Hepatocyte (in vitro differentiated cells): ENCODE measurements around the gene PLXND1. TPM values are rescaled to one million over a fixed set of nuclear protein-coding genes. Genes with fewer than 3 reads are reported as not detected.

Experiments used
- DNase-seq: peaks from one replicate; pipeline ENCODE4 v3.0.0-alpha.2; 2016; ENCODE audit warnings: low spot score
- H2AFZ ChIP-seq: fragments of 200-600 bp; sonication (generic); 2 replicates; pipeline ENCODE4 v1.6.0; 2016; ENCODE audit warnings: antibody characterized with exemption, mild to moderate bottlenecking
- H3K27ac ChIP-seq: fragments of 200-600 bp; sonication (generic); 2 replicates; pipeline ENCODE4 v1.5.1; 2016; ENCODE audit warnings: mild to moderate bottlenecking
- H3K27me3 ChIP-seq: fragments of 200-600 bp; sonication (generic); 2 replicates; pipeline ENCODE4 v1.6.1; 2016
- H3K36me3 ChIP-seq: fragments of 200-600 bp; sonication (generic); replicated peaks from 2 replicates; pipeline ENCODE4 v1.5.1; 2016; ENCODE audit warnings: low read depth; ENCODE audit not compliant: insufficient read depth
- H3K4me1 ChIP-seq: fragments of 200-600 bp; sonication (generic); 2 replicates; pipeline ENCODE4 v1.5.1; 2016; ENCODE audit warnings: mild to moderate bottlenecking, moderate library complexity; ENCODE audit not compliant: insufficient read depth
- H3K4me2 ChIP-seq: fragments of 200-600 bp; sonication (generic); 2 replicates; pipeline ENCODE4 v1.6.0; 2016
- H3K4me3 ChIP-seq: fragments of 200-600 bp; sonication (generic); 2 replicates; pipeline ENCODE4 v1.5.1; 2016; ENCODE audit warnings: mild to moderate bottlenecking
- H3K79me2 ChIP-seq: fragments of 200-600 bp; sonication (generic); 2 replicates; pipeline ENCODE4 v1.6.0; 2017; ENCODE audit warnings: mild to moderate bottlenecking
- H3K9me2 ChIP-seq: fragments of 200-600 bp; sonication (generic); replicated peaks from 2 replicates; pipeline ENCODE4 v1.6.0; 2017; ENCODE audit warnings: mild to moderate bottlenecking; ENCODE audit not compliant: insufficient read depth
- H3K9me3 ChIP-seq: fragments of 200-600 bp; sonication (generic); 2 replicates; pipeline ENCODE4 v1.5.1; 2016; ENCODE audit warnings: low read depth, mild to moderate bottlenecking
- H4K20me1 ChIP-seq: fragments of 200-600 bp; sonication (generic); 2 replicates; pipeline ENCODE4 v1.6.0; 2016; ENCODE audit warnings: mild to moderate bottlenecking; ENCODE audit not compliant: insufficient read depth, poor library complexity, severe bottlenecking
- EZH2 ChIP-seq: fragments of 200-600 bp; sonication (generic); IDR thresholded peaks from 2 replicates; pipeline ENCODE4 v1.6.1; 2016; ENCODE audit warnings: antibody characterized with exemption, mild to moderate bottlenecking, borderline replicate concordance
- EZH2phosphoT487 ChIP-seq: fragments of 200-600 bp; sonication (generic); IDR thresholded peaks from one replicate; pipeline ENCODE4 v1.6.1; 2018; ENCODE audit warnings: antibody characterized with exemption, mild to moderate bottlenecking, low read depth, moderate library complexity; ENCODE audit not compliant: unreplicated experiment, severe bottlenecking
- WGBS: methylation state at CpG from one replicate; pipeline ENCODE4 v1.1.6; 2016; ENCODE audit warnings: low lambda C conversion rate; ENCODE audit errors: missing lambda C conversion rate; 5-methylcytosine and 5-hydroxymethylcytosine counted together
- polyA plus RNA-seq: library from polyadenylated mRNA; unstranded; fragments of >200 nt; fragmentation: Nextera tagmentation; extraction: Ambion mirVana; gene quantifications from 2 replicates; pipeline ENCODE4 v1.2.1, GENCODE V29; 2016
- total RNA-seq: library from RNA; depleted of rRNA; stranded (reverse); fragments of >200 nt; gene quantifications from 2 replicates; pipeline ENCODE4 v1.2.3, GENCODE V29; 2014
- TF ChIP-seq, protein P1 (sequence below): fragments of 200-600 bp; sonication (generic); IDR thresholded peaks from 2 replicates; pipeline ENCODE4 v1.5.1; 2016; ENCODE audit warnings: antibody characterized with exemption, mild to moderate bottlenecking; ENCODE audit not compliant: poor library complexity

Gene PLXND1
- total and polyA plus RNA-seq, 2 experiments from 2014 or later = 36.3 to 45.3 TPM

- no peaks in the 10 kb centered on the region for H3K79me2 ChIP-seq
- H4K20me1 ChIP-seq = no peaks in the 10 kb centered on the region
- H3K27me3 ChIP-seq = no peaks in the 10 kb centered on the region
- no peak overlapping the region for H3K4me3 ChIP-seq
- no peak overlapping the region for H2AFZ ChIP-seq
- TF ChIP-seq EZH2 = no peak
- TF ChIP-seq, protein P1, sequence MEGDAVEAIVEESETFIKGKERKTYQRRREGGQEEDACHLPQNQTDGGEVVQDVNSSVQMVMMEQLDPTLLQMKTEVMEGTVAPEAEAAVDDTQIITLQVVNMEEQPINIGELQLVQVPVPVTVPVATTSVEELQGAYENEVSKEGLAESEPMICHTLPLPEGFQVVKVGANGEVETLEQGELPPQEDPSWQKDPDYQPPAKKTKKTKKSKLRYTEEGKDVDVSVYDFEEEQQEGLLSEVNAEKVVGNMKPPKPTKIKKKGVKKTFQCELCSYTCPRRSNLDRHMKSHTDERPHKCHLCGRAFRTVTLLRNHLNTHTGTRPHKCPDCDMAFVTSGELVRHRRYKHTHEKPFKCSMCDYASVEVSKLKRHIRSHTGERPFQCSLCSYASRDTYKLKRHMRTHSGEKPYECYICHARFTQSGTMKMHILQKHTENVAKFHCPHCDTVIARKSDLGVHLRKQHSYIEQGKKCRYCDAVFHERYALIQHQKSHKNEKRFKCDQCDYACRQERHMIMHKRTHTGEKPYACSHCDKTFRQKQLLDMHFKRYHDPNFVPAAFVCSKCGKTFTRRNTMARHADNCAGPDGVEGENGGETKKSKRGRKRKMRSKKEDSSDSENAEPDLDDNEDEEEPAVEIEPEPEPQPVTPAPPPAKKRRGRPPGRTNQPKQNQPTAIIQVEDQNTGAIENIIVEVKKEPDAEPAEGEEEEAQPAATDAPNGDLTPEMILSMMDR = no peak
- TF ChIP-seq EZH2phosphoT487 = no peak
- H3K9me2 ChIP-seq = no peaks in the 10 kb centered on the region
- no peaks in the 10 kb centered on the region for H3K36me3 ChIP-seq
- no peak for DNase-seq
- no peak overlapping the region for H3K27ac ChIP-seq
- no peaks in the 10 kb centered on the region for H3K9me3 ChIP-seq
- no peaks in the 10 kb centered on the region for H3K4me1 ChIP-seq
- 95% methylated on average over 27 of the region's 27 CpGs for WGBS
- no peak overlapping the region for H3K4me2 ChIP-seq
These were observed 20.4 kb downstream of the PLXND1 start for GRCh38 chr3:129585949-129586657.

DNA sequence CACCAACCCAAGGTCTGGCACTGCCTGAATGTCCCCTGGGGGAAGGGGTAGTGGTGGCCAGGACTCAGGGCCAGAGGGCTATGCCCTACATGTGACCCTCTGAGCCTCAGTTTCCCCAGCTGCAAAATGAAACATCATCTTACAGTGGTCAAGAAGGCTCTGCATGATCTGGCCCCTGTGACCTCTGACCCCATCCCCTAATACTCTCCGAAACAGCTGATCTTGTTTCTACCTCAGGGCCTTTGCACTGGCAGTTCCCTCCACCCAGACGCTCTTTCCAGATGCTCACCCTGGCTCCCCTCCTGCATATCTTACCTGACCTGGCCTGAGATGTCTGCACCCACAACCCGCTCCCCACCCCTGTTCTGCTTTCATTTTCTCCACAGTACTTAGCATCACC lies 21.8 kb downstream of the PLXND1 start:
- H3K4me3 ChIP-seq = no peak overlapping the region
- no peak for DNase-seq
- no peaks in the 10 kb centered on the region for H3K79me2 ChIP-seq
- H3K9me3 ChIP-seq = no peaks in the 10 kb centered on the region
- H3K36me3 ChIP-seq = no peaks in the 10 kb centered on the region
- no peak overlapping the region for H3K4me2 ChIP-seq
- WGBS = 79% methylated on average over 3 of the region's 3 CpGs
- no peaks in the 10 kb centered on the region for H3K27me3 ChIP-seq
- no peak overlapping the region for H3K27ac ChIP-seq
- TF ChIP-seq, protein P1 = no peak
- TF ChIP-seq EZH2 = no peak
- TF ChIP-seq EZH2phosphoT487 = no peak
- no peaks in the 10 kb centered on the region for H3K9me2 ChIP-seq
- H2AFZ ChIP-seq = no peak overlapping the region
- no peaks in the 10 kb centered on the region for H4K20me1 ChIP-seq
- H3K4me1 ChIP-seq = no peaks in the 10 kb centered on the region

DNA sequence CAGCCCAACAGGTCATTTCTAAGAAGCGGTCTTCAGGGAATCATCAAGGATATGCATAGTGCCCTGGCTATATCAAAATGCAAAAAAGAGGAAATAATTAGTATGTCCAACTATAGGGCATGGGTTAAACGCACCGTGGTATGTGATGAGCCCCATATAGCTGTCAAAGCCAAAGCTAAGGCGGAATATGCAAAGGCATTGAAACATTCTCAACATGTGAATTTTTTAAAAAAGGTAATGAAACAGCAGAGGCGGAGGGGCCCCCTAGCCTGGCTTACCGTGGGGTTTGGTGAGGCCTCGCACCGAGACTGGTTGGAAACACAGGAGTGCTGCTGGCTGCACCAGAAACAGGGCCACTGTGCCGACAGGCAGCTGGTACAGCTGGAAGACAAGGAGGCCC lies 23.2 kb downstream of the PLXND1 start:
- no peaks in the 10 kb centered on the region for H3K27me3 ChIP-seq
- no peak overlapping the region for H3K4me2 ChIP-seq
- no peaks in the 10 kb centered on the region for H4K20me1 ChIP-seq
- H3K9me3 ChIP-seq = no peaks in the 10 kb centered on the region
- DNase-seq = no peak
- no peaks in the 10 kb centered on the region for H3K9me2 ChIP-seq
- no peaks in the 10 kb centered on the region for H3K36me3 ChIP-seq
- WGBS = 95% methylated on average over 9 of the region's 9 CpGs
- no peak overlapping the region for H2AFZ ChIP-seq
- H3K4me1 ChIP-seq = no peaks in the 10 kb centered on the region
- TF ChIP-seq, protein P1 = no peak
- TF ChIP-seq EZH2phosphoT487 (no peak), EZH2 (no peak)
- H3K27ac ChIP-seq = no peak overlapping the region
- H3K4me3 ChIP-seq = no peak overlapping the region
- H3K79me2 ChIP-seq = no peaks in the 10 kb centered on the region
